H1 (cell line): ENCODE results near the gene GADL1.

Experiments
- EP300 ChIP-seq, 2 experiments: IDR thresholded peaks; 1 replicate in 1 of 2; 2 replicates in 1 of 2; pipeline ENCODE4 v1.6.1; 2011 to 2012; ENCODE audit warnings: low read depth in 2 of 2, low read length in 2 of 2, mild to moderate bottlenecking in 2 of 2, borderline replicate concordance in 1 of 2, inconsistent platforms in 1 of 2, moderate library complexity in 1 of 2
- EZH2 ChIP-seq: fragments of 200-600 bp; sonication (generic); IDR thresholded peaks from 2 replicates; pipeline ENCODE4 v1.7.1; 2012; ENCODE audit warnings: low read depth, mild to moderate bottlenecking, moderate library complexity, low read length, inconsistent platforms; ENCODE audit not compliant: severe bottlenecking
- PHF8 ChIP-seq: fragments of 200-600 bp; sonication (generic); conservative IDR thresholded peaks from 2 replicates; pipeline ENCODE4 v1.7.1; 2012; ENCODE audit warnings: low read depth, mild to moderate bottlenecking, inconsistent platforms, low read length, moderate library complexity
- POLR2AphosphoS5 ChIP-seq: IDR thresholded peaks from 2 replicates; pipeline ENCODE4 v1.6.1; 2011; ENCODE audit warnings: low read depth, low read length
- POU5F1 ChIP-seq: IDR thresholded peaks from 2 replicates; pipeline ENCODE4 v1.6.1; 2011; ENCODE audit warnings: low read depth, mild to moderate bottlenecking, low read length, moderate library complexity
- RAD21 ChIP-seq, 2 experiments: IDR thresholded peaks in 1 of 2; conservative IDR thresholded peaks in 1 of 2; 2 replicates each; pipeline ENCODE4 v1.6.1; 2011; ENCODE audit warnings: low read depth in 2 of 2, low read length in 2 of 2, improper control_type of control experiment in 1 of 2, inconsistent platforms in 1 of 2, mild to moderate bottlenecking in 1 of 2, moderate library complexity in 1 of 2
- RFX5 ChIP-seq: IDR thresholded peaks from 2 replicates; pipeline ENCODE4 v1.6.1; 2011; ENCODE audit warnings: low read depth, low read length, improper control_type of control experiment, borderline replicate concordance
- YY1 ChIP-seq: IDR thresholded peaks from 2 replicates; pipeline ENCODE4 v1.6.1; 2011; ENCODE audit warnings: low read depth, mild to moderate bottlenecking, low read length
- ZNF274 ChIP-seq: IDR thresholded peaks from 2 replicates; pipeline ENCODE4 v1.7.0; 2012; ENCODE audit warnings: low read length, borderline replicate concordance; ENCODE audit errors: extremely low read depth
- TF ChIP-seq, protein P1 (sequence below), 3 experiments: IDR thresholded peaks; 1 replicate in 2 of 3; 2 replicates in 1 of 3; pipeline versions ENCODE4 v1.5.1 to v1.6.1; 2011; ENCODE audit warnings: low read length in 3 of 3, mild to moderate bottlenecking in 3 of 3, inconsistent platforms in 2 of 3, low read depth in 1 of 3, moderate library complexity in 1 of 3; ENCODE audit not compliant: insufficient read depth in 1 of 3; ENCODE audit errors: control extremely low read depth in 1 of 3

DNA sequence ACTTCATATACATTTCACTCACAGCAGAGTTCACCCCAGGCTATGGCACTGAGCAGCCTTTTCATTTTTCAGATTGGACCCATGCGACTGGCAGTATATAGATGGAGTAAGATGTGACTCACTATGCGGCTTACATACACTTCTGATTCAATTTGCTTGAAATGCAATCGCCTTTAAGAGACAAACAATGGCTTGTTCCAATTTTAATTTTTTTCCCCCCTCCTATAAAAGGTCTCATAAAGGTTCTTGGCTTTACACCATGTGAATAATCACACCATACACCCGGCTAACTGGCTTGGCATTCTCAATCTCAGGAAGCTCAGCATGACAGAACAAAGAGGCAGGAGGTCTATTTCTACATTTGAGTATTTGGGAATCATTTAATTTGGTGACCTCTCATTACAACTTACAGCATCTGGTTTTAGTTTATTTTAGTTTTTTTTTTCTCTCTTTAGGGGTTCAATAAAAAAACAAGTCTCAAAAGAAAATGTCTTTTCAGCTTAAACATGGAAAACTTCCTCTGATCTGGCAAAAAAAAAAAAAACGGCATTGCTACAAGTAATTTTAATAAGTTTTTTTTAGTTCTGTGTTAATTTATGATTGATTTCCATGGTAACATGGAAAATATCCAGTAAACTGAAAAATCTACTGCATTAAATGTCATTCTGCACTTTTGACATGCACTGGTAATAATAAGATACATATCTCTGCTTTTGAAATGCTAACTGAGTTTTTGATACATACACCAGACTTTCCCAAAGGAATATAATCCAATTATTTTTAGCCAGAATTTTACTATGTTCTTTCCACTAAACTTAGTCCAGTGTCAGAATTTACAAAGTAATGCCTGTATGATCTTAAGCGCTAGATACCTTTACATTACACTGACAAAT is 38.8 kb downstream of the GADL1 start:
- no peak for TF ChIP-seq RFX5
- no peak for TF ChIP-seq EZH2
- TF ChIP-seq EP300 (IDR thresholded peaks at IDR 0.05; ENCODE audit: borderline replicate concordance in 1 of 2, low read depth in 2 of 2, low read length in 2 of 2): no peak
- TF ChIP-seq POLR2AphosphoS5: no peak
- TF ChIP-seq ZNF274: no peak
- no peak for TF ChIP-seq PHF8
- no peak for TF ChIP-seq RAD21 (IDR thresholded peaks at IDR 0.05 in 1 of 2, conservative IDR thresholded peaks at IDR 0.05 in 1 of 2; ENCODE audit: low read depth in 2 of 2, low read length in 2 of 2)
- no peak for TF ChIP-seq POU5F1
- TF ChIP-seq, protein P1, sequence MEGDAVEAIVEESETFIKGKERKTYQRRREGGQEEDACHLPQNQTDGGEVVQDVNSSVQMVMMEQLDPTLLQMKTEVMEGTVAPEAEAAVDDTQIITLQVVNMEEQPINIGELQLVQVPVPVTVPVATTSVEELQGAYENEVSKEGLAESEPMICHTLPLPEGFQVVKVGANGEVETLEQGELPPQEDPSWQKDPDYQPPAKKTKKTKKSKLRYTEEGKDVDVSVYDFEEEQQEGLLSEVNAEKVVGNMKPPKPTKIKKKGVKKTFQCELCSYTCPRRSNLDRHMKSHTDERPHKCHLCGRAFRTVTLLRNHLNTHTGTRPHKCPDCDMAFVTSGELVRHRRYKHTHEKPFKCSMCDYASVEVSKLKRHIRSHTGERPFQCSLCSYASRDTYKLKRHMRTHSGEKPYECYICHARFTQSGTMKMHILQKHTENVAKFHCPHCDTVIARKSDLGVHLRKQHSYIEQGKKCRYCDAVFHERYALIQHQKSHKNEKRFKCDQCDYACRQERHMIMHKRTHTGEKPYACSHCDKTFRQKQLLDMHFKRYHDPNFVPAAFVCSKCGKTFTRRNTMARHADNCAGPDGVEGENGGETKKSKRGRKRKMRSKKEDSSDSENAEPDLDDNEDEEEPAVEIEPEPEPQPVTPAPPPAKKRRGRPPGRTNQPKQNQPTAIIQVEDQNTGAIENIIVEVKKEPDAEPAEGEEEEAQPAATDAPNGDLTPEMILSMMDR (IDR thresholded peaks at IDR 0.05; ENCODE audit: control extremely low read depth in 1 of 3, insufficient read depth in 1 of 3, low read depth in 1 of 3, low read length in 3 of 3): no peak
- no peak for TF ChIP-seq YY1
